Spleen (tissue), 11 donors: ENCODE measurements around the gene LPIN3. TPM values are rescaled to one million over a fixed set of nuclear protein-coding genes. Genes with fewer than 3 reads are reported as not detected.

Experiments used
- DNase-seq: peaks from one replicate; pipeline ENCODE4 v3.0.0-alpha.2; 2020
- H3K27ac ChIP-seq, 8 donors: fragments of 200-600 bp; sonication (generic) in 7 of 8; 1 replicate in 4 of 8; 2 replicates in 4 of 8; pipeline versions ENCODE4 v1.5.0 to v1.8.0; 2016 to 2021; ENCODE audit warnings: inconsistent platforms in 4 of 8, mild to moderate bottlenecking in 4 of 8, moderate library complexity in 1 of 8
- H3K27me3 ChIP-seq, 7 donors: fragments of 200-600 bp; sonication (generic) in 6 of 7; replicated peaks in 1 of 7; 1 replicate in 4 of 7; 2 replicates in 3 of 7; pipeline versions ENCODE4 v1.5.0 to v1.8.0; 2016 to 2021; ENCODE audit warnings: inconsistent platforms in 3 of 7, mild to moderate bottlenecking in 1 of 7
- H3K36me3 ChIP-seq, 6 donors: fragments of 200-600 bp; sonication (generic) in 5 of 6; 1 replicate in 4 of 6; 2 replicates in 2 of 6; pipeline versions ENCODE4 v1.5.0 to v1.8.0; 2016 to 2021; ENCODE audit warnings: inconsistent platforms in 2 of 6
- H3K4me1 ChIP-seq, 6 donors: fragments of 200-600 bp; sonication (generic) in 5 of 6; 1 replicate in 3 of 6; 2 replicates in 3 of 6; pipeline versions ENCODE4 v1.5.0 to v1.8.0; 2016 to 2021; ENCODE audit warnings: inconsistent platforms in 3 of 6
- H3K4me3 ChIP-seq, 8 donors: fragments of 200-600 bp; sonication (generic) in 7 of 8; 1 replicate in 4 of 8; 2 replicates in 4 of 8; pipeline versions ENCODE4 v1.5.0 to v1.8.0; 2016 to 2021; ENCODE audit warnings: inconsistent platforms in 4 of 8, mild to moderate bottlenecking in 4 of 8, moderate library complexity in 2 of 8
- H3K9me3 ChIP-seq, 8 donors: fragments of 200-600 bp; sonication (generic) in 7 of 8; 1 replicate in 4 of 8; 2 replicates in 4 of 8; pipeline versions ENCODE4 v1.5.0 to v1.8.0; 2016 to 2021; ENCODE audit warnings: inconsistent platforms in 4 of 8
- CTCF ChIP-seq, 11 experiments: fragments of 200-600 bp in 7 of 11; fragments of 450-650 bp in 4 of 11; sonication (generic) in 4 of 11; IDR thresholded peaks in 8 of 11; conservative IDR thresholded peaks in 3 of 11; 1 replicate in 7 of 11; 2 replicates in 4 of 11; pipeline versions ENCODE4 v1.4.0 to v1.8.0; 2016 to 2021; ENCODE audit warnings: antibody characterized with exemption in 11 of 11, inconsistent platforms in 4 of 11, mild to moderate bottlenecking in 1 of 11
- POLR2A ChIP-seq, 3 donors: fragments of 450-650 bp; IDR thresholded peaks; one replicate each; pipeline ENCODE4 v1.5.1; 2017; ENCODE audit warnings: antibody characterized with exemption in 3 of 3, mild to moderate bottlenecking in 1 of 3
- POLR2AphosphoS5 ChIP-seq, 3 donors: sonication (generic); formaldehyde crosslinking; IDR thresholded peaks; one replicate each; pipeline ENCODE4 v1.5.1; 2017; ENCODE audit warnings: antibody characterized with exemption in 3 of 3
- WGBS, 5 donors: extraction: QIAGEN DNeasy Blood & Tissue Kit in 3 of 5; methylation state at CpG; one replicate each; pipeline versions ENCODE4 v1.1.5 to v1.1.7; 2013 to 2018; 5-methylcytosine and 5-hydroxymethylcytosine counted together
- intact Hi-C: fragments of 100-400 bp; cut with DNase I; formaldehyde crosslinking; loops from one replicate; pipeline ENCODE4 v1.15.0; 2023; ENCODE audit warnings: low total_unique reads
- polyA plus RNA-seq, 3 donors: library from polyadenylated mRNA; stranded (reverse); fragments of 200-250 nt; gene quantifications; one replicate each; pipeline ENCODE4 v1.2.1, GENCODE V29; 2013
- total RNA-seq, 7 donors: library from RNA; depleted of rRNA in 3 of 7; stranded (reverse); fragments of >200 nt in 3 of 7; fragmentation: NEBNext Ultra II Directional in 4 of 7; extraction: Animal tissue kit (Norgen Biotek cat#: 25700) in 4 of 7; gene quantifications; one replicate each; pipeline versions ENCODE4 v1.1.0 to v1.2.1, GENCODE V29; 2016 to 2021
- donor health status: healthy with polysubstance abuse.
- donor health status: DM: no; HTN: no; CAD: no; lungs with moderate emphysema.
- donor health status: DM: no; HTN: no; CAD: no.
- donor health status: Bipolar disorder and iron deficiency.
- donor health status: healthy.
- donor health status: DM: no; HTN: no; CAD: no.
- donor health status: DM: yes; HTN: yes; CAD: no.

The LPIN3 gene
- total and polyA plus RNA-seq, 10 donors, result 2.5 to 9.6 (median 4.4) TPM

DNA sequence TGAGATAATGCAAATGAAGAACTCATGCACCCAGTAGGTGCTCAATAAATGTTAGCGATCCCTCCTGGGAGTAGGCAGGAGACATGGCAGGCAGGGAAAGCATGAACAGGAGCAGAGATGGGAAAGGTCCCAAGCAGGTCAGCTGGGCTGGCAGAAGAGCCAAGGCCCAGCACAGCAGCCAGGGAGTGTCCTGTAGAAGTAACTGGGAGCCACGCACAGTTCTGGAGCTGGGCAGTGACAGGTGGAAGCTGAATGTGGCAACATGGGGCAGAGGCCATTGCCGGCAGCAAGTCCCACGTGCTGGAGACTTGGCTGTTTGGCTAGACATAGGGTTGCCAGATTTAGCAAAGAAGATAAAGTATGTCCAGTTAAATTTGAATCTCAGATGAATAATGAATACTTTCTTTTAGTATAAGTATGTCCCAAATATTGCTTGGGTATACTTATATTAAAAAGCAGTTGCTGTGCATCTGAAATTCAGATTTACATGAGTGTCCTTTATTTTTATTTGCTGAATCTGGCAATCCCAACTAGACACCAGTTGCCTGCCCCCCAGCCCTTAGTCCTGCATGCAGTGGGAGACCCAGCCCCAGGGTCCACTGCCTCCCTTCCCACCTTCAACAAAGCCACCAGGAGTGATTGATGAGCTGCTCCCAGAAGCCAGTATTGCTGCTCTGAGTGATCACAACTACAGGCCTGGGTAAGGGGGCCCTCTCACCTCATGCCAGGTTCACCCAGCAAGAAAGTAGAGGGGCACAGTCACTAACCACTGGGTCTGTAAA, 3.7 kb upstream of the LPIN3 start:
- DNase-seq, result no peak
- TF ChIP-seq POLR2AphosphoS5 (IDR thresholded peaks at IDR 0.05) (no peak), CTCF (IDR thresholded peaks at IDR 0.05 in 8 of 11, conservative IDR thresholded peaks at IDR 0.05 in 3 of 11) (no peak), POLR2A (IDR thresholded peaks at IDR 0.05) (no peak)
- H3K4me3 ChIP-seq, result no peak overlapping the region
- no peaks in the 10 kb centered on the region for H3K9me3 ChIP-seq
- peaks cover 14 to 23% (median 19%) of the 10 kb centered on the region in 6 donors for H3K4me1 ChIP-seq
- 77 to 93% (median 92%) methylated on average over 4 of the region's 4 CpGs for WGBS, 5 donors
- intact Hi-C loops, result loop anchor here (10.0 kb wide), 1 partner anchor 102 kb away; no protein-coding TSS in a partner anchor
- no peaks in the 10 kb centered on the region for H3K36me3 ChIP-seq
- H3K27ac ChIP-seq, result no peak overlapping the region
- peaks cover 0 to 9% (median 0%) of the 10 kb centered on the region in 7 donors for H3K27me3 ChIP-seq

DNA sequence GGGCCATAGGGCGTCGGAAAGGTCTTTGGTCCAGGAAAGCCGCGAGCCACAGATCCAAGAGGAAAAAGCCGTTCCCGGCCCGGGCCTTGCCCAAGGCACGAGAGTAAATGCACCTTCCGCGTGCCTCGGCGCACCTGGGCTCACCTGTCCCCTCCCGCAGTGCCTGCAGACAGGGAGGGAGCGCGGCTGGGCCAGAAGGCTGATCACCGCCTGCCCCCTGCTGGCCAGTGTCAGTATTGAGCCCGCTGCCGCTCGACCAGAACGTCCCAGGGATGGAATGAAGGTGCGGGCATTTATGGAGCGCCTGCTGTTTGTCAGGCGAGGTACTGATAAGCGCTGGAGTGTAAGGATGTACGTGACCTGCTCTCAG, 679 bp upstream of the LPIN3 start:
- DNase-seq, result peak; percentile 95
- Histone ChIP-seq H3K27me3 (peaks cover 0 to 9% (median 0%) of the 10 kb centered on the region in 7 donors), H3K9me3 (no peaks in the 10 kb centered on the region), H3K27ac (peak overlapping the region in 5 of 8 donors; percentile 23 to 65 (median 59)), H3K4me3 (peak overlapping the region; percentile 8 to 63 (median 26)), H3K4me1 (peaks cover 14 to 23% (median 19%) of the 10 kb centered on the region in 6 donors), H3K36me3 (no peaks in the 10 kb centered on the region)
- intact Hi-C loops, result loop anchor here (2.0 to 10.0 kb wide), 3 partner anchors 105 to 365 kb away; no protein-coding TSS in a partner anchor
- TF ChIP-seq POLR2A (IDR thresholded peaks at IDR 0.05) (no peak), POLR2AphosphoS5 (IDR thresholded peaks at IDR 0.05) (peak; percentile 41 to 70 (median 62)), CTCF (IDR thresholded peaks at IDR 0.05 in 8 of 11, conservative IDR thresholded peaks at IDR 0.05 in 3 of 11) (peak; percentile 93 to 99 (median 98))
- 4 to 16% (median 4%) methylated on average over 7 to 25 of the region's 25 CpGs for WGBS, 5 donors

DNA sequence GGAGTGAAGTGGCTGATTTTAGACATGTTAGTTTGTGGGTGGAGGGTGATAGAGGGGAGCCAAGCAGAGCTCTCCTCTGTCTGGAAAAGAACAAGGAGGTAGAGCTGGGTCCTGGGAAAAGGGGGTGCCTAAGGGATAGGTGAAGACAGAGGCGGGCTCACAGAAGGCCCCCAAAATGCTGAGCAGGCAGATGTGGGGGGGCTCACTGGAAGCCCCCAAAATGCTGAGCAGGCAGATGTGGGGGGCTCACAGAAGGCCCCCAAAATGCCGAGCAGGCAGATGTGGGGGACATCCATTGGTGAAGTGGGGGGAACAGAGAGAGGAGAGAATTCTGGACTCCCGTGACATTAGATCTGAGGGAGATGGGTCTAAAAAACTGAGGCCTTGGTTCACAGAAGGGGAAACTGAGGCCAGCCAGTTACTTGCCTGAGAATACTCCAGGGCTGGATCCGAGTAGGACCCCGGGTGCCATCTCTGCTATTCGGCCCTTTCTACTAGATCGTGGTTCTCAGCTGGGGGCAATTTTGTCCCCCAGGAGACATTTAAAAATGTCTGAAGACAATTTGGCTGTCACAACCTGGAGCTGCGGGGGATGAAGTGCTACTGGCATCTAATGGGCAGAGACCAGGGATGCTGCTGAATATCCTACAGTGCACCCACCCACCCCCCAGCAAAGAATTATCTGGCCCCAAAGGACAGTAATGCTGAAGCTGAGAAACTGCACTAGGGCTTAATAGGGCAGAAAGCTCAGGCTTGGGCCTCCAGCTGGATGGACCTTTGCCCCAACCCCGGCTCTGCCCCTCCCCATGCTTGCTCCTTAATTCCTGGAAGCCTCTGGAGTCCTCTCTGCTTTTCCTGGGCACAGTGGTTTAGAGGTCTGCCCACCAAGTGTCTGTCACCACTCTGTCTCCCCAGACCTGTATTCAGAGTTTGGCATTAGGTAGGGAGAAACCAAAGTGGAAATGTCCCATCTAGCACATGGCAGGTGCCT, 2.1 kb downstream of the LPIN3 start:
- TF ChIP-seq POLR2AphosphoS5 (IDR thresholded peaks at IDR 0.05) (no peak), CTCF (IDR thresholded peaks at IDR 0.05 in 8 of 11, conservative IDR thresholded peaks at IDR 0.05 in 3 of 11) (no peak), POLR2A (IDR thresholded peaks at IDR 0.05) (no peak)
- H3K4me3 ChIP-seq, result no peak overlapping the region
- peak; percentile 51 for DNase-seq
- H3K27ac ChIP-seq, result no peak overlapping the region
- H3K9me3 ChIP-seq, result no peaks in the 10 kb centered on the region
- H3K36me3 ChIP-seq, result no peaks in the 10 kb centered on the region
- H3K27me3 ChIP-seq, result peaks cover 0 to 9% (median 0%) of the 10 kb centered on the region in 7 donors
- WGBS, 5 donors, result 88 to 96% (median 92%) methylated on average over 9 of the region's 9 CpGs
- H3K4me1 ChIP-seq, result peaks cover 14 to 23% (median 19%) of the 10 kb centered on the region in 6 donors
- intact Hi-C loops, result loop anchor here (10.0 kb wide), 1 partner anchor 368 kb away; no protein-coding TSS in a partner anchor
